GM13976 (cell line): ENCODE results near the gene NDOR1.
A peak's percentile ranks its signal among the peaks of the same experiment; 100 is the strongest.

Source experiments
- DNase-seq: peaks from one replicate; pipeline ENCODE4 v3.0.0; 2012; ENCODE audit warnings: low spot score
- CTCF ChIP-seq: IDR thresholded peaks from 2 replicates; pipeline ENCODE4 v1.5.1; 2012; ENCODE audit warnings: borderline replicate concordance, mild to moderate bottlenecking; ENCODE audit not compliant: insufficient read depth; ENCODE audit errors: extremely low read depth, missing control alignments, control extremely low read depth
- in situ Hi-C: fragments of 300-500 bp; cut with MboI; formaldehyde crosslinking; loops from one replicate; pipeline ENCODE4 v1.12.0; 2022; ENCODE audit warnings: low sequenced_read_pairs, mixed read lengths, inconsistent platforms; ENCODE audit not compliant: unreplicated experiment

NDOR1 gene

GRCh38 chr9:137164370-137165249, 40.9 kb upstream of the NDOR1 start:
- in situ Hi-C loops = no loop called here
- DNase-seq = no peak
- TF ChIP-seq CTCF = no peak

- no peak for DNase-seq
- no peak for TF ChIP-seq CTCF
- in situ Hi-C loops = no loop called here
Measured at GRCh38 chr9:137165250-137165836, 40.2 kb upstream of the NDOR1 start.

- no peak for DNase-seq
- TF ChIP-seq CTCF = no peak
- in situ Hi-C loops = no loop called here
Measured at GRCh38 chr9:137166380-137167229, 38.9 kb upstream of the NDOR1 start.

- no peak for DNase-seq
- in situ Hi-C loops = no loop called here
- no peak for TF ChIP-seq CTCF
Measured at GRCh38 chr9:137167277-137167746, 38.2 kb upstream of the NDOR1 start.

- DNase-seq = peak; percentile 59
Measured at GRCh38 chr9:137167747-137168572, 37.5 kb upstream of the NDOR1 start.

More at GRCh38 chr9:137167747-137168572, 37.5 kb upstream of the NDOR1 start:
- no peak for TF ChIP-seq CTCF
- in situ Hi-C loops = no loop called here
